Calu3 (cell line): ENCODE data around the gene RSL1D1. TPM values are rescaled to one million over a fixed set of nuclear protein-coding genes. Genes with fewer than 3 reads are reported as not detected.
"Not testable (repeated sequence)": the region's sequence is repeated elsewhere in the genome, so short reads cannot be mapped to it uniquely, and the experiment has no call there.

ENCODE experiments used
- BruUV-seq: library from RNA; stranded (reverse); fragments of 400-500 nt; replicated peaks from 2 replicates; lab custom pipeline; 2021; lab: Mats Ljungman, UMichigan
- CTCF ChIA-PET: fragments of 300-600 bp; sonication (Branson Sonifier 250); formaldehyde crosslinking; loops from one replicate; lab custom pipeline; 2022; ENCODE audit warnings: antibody characterized with exemption; lab: Charles Lee
- DNase-seq: peaks from one replicate; pipeline ENCODE4 v3.0.0; 2022
- H3K27ac Mint-ChIP-seq: one replicate; pipeline ENCODE4 v1.8.0; 2022; ENCODE audit warnings: mixed read lengths; ENCODE audit not compliant: unreplicated experiment
- H3K27me3 Mint-ChIP-seq: one replicate; pipeline ENCODE4 v1.8.0; 2022; ENCODE audit warnings: mixed read lengths; ENCODE audit not compliant: unreplicated experiment
- H3K36me3 Mint-ChIP-seq: one replicate; pipeline ENCODE4 v1.8.0; 2022; ENCODE audit warnings: mild to moderate bottlenecking, moderate library complexity, mixed read lengths; ENCODE audit not compliant: insufficient read depth, unreplicated experiment
- H3K4me1 Mint-ChIP-seq: one replicate; pipeline ENCODE4 v1.8.0; 2022; ENCODE audit warnings: mild to moderate bottlenecking, low read depth, mixed read lengths; ENCODE audit not compliant: unreplicated experiment
- H3K4me3 Mint-ChIP-seq: one replicate; pipeline ENCODE4 v1.8.0; 2022; ENCODE audit warnings: mild to moderate bottlenecking, low read depth, moderate library complexity, mixed read lengths; ENCODE audit not compliant: unreplicated experiment
- H3K9me3 Mint-ChIP-seq: one replicate; pipeline ENCODE4 v1.8.0; 2022; ENCODE audit warnings: low read depth, mixed read lengths; ENCODE audit not compliant: unreplicated experiment
- CTCF ChIP-seq: fragments of 200-600 bp; IDR thresholded peaks from one replicate; pipeline ENCODE4 v1.8.0; 2022; ENCODE audit warnings: antibody characterized with exemption; ENCODE audit not compliant: unreplicated experiment
- intact Hi-C: fragments of 100-400 bp; cut with micrococcal nuclease; formaldehyde crosslinking; loops from one replicate; pipeline ENCODE4 v1.10.0; 2022; ENCODE audit not compliant: unreplicated experiment
- total RNA-seq: library from RNA; stranded (reverse); gene quantifications from 2 replicates; pipeline ENCODE4 v1.2.3, GENCODE V29; 2022

The RSL1D1 gene
- total RNA-seq, 1 experiment from 2014 or later, result 239 TPM

GRCh38 chr16:11824362-11824761 is 27.0 kb downstream of the RSL1D1 start:
- TF ChIP-seq CTCF, result no peak
- Mint-ChIP-seq H3K27ac (no peak overlapping the region), H3K9me3 (peaks cover 2% of the 10 kb centered on the region), H3K4me3 (no peak overlapping the region), H3K27me3 (no peaks in the 10 kb centered on the region), H3K36me3 (no peaks in the 10 kb centered on the region), H3K4me1 (peaks cover 18% of the 10 kb centered on the region)
- intact Hi-C loops, result no loop called here
- BruUV-seq, result no TSS peak
- CTCF ChIA-PET, result interaction anchor here (0.7 kb wide), 1 partner anchor 1988 kb away, joined by 4 read pairs; no protein-coding TSS in a partner anchor
- peak; percentile 6 for DNase-seq

- BruUV-seq, H3K27ac Mint-ChIP-seq, CTCF ChIA-PET: not testable (repeated sequence)
Measured at GRCh38 chr16:11823645-11824044, 27.7 kb downstream of the RSL1D1 start.

GRCh38 chr16:11819798-11820197 is 31.5 kb downstream of the RSL1D1 start:
- Mint-ChIP-seq H3K9me3 (peaks cover 2% of the 10 kb centered on the region), H3K4me3 (no peak overlapping the region), H3K27ac (peak overlapping the region; percentile 51), H3K36me3 (no peaks in the 10 kb centered on the region), H3K4me1 (peaks cover 18% of the 10 kb centered on the region), H3K27me3 (no peaks in the 10 kb centered on the region)
- no TSS peak for BruUV-seq
- DNase-seq, result no peak
- intact Hi-C loops, result loop anchor here (10.0 kb wide), 1 partner anchor 285 kb away; no protein-coding TSS in a partner anchor
- no peak for TF ChIP-seq CTCF
- CTCF ChIA-PET, result no interaction called here

More at GRCh38 chr16:11823645-11824044, 27.7 kb downstream of the RSL1D1 start:
- DNase-seq, H3K36me3 Mint-ChIP-seq, H3K9me3 Mint-ChIP-seq, intact Hi-C loops, H3K27me3 Mint-ChIP-seq, H3K4me3 Mint-ChIP-seq: not testable (repeated sequence)
- H3K4me1 Mint-ChIP-seq, result peaks cover 18% of the 10 kb centered on the region

- CTCF ChIA-PET, DNase-seq, BruUV-seq, H3K4me3 Mint-ChIP-seq, H3K36me3 Mint-ChIP-seq, H3K27me3 Mint-ChIP-seq, H3K27ac Mint-ChIP-seq, H3K9me3 Mint-ChIP-seq: not testable (repeated sequence)
- H3K4me1 Mint-ChIP-seq, result peaks cover 18% of the 10 kb centered on the region
- intact Hi-C loops, result loop anchor here (10.0 kb wide), 1 partner anchor 284 kb away; no protein-coding TSS in a partner anchor
Measured at GRCh38 chr16:11818970-11819369, 32.4 kb downstream of the RSL1D1 start.

GRCh38 chr16:11816123-11816522 is 35.2 kb downstream of the RSL1D1 start:
- intact Hi-C loops, result loop anchor here (2.0 to 10.0 kb wide), 2 partner anchors 281 to 409 kb away; no protein-coding TSS in a partner anchor
- DNase-seq, result no peak
- Mint-ChIP-seq H3K27ac (no peak overlapping the region), H3K9me3 (no peaks in the 10 kb centered on the region), H3K4me1 (peaks cover 9% of the 10 kb centered on the region), H3K27me3 (no peaks in the 10 kb centered on the region), H3K4me3 (no peak overlapping the region), H3K36me3 (no peaks in the 10 kb centered on the region)
- TF ChIP-seq CTCF, result no peak
- CTCF ChIA-PET, result no interaction called here
- no TSS peak for BruUV-seq

- H3K27ac Mint-ChIP-seq, H3K4me3 Mint-ChIP-seq, BruUV-seq, CTCF ChIA-PET, H3K9me3 Mint-ChIP-seq, H3K27me3 Mint-ChIP-seq, H3K4me1 Mint-ChIP-seq, H3K36me3 Mint-ChIP-seq, DNase-seq: not testable (repeated sequence)
- intact Hi-C loops, result loop anchor here (10.0 kb wide), 1 partner anchor 280 kb away; no protein-coding TSS in a partner anchor
Measured at GRCh38 chr16:11814800-11815199, 36.5 kb downstream of the RSL1D1 start.
